Measurements from ENCODE around the gene KCND3.

Gene KCND3

DNA sequence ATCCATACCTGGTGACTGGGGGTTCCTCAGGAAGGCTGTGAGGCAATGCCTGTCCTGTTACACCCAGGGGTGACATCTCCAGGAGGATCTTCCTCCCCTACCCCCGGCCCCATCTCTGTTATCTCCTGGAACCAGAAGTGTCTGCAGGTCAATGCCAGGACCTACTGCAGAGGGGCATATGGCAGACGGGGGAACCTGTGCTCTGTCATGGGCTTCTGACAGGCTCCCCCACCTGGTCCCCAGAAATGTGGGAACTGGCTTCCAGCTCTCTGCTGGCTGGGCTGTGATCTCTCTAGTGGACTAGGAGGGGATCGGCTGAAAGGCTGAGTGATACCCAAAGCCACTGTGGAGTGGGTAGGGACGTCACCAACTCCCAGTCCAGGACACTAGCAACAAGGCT, 21.0 kb downstream of the KCND3 start:
- Histone ChIP-seq H3K4me1 (ENCODE audit: insufficient read depth, low read length) (0 out of 2 replicates have a peak, but pooled peaks cover 4% of the 10 kb centered on the region), H3K27ac (ENCODE audit: low read length) (no peak overlapping the region), H3K36me3 (ENCODE audit: insufficient read depth, low read depth, low read length) (no peaks in the 10 kb centered on the region), H3K9me3 (ENCODE audit: insufficient read depth, low read depth, low read length) (no peaks in the 10 kb centered on the region), H3K4me3 (ENCODE audit: low read length) (no peak overlapping the region), H3K27me3 (ENCODE audit: insufficient read depth, low read length) (no peaks in the 10 kb centered on the region), H3K9ac (ENCODE audit: low read depth, low read length) (no peak overlapping the region)

DNA sequence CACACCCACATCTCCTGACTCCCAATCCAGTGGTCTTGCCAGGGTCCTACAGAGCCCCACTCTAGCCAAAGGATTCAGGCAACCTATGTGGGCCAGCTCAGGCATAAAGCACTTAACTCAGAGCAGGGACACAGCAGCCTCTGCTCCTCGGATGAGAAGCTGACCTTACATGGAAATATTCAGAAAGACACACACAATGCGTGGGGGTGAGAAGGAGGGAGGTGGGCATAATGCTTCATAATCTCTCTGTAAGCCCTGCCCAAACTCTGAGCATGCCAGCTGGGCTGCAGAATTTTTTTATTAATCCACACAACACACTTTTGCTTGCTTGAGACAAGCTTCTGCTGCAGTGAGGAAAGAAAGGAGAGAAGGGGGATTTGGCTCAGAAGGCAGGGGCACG, 21.6 kb downstream of the KCND3 start:
- Histone ChIP-seq H3K27ac (ENCODE audit: low read length) (no peak overlapping the region), H3K9me3 (ENCODE audit: insufficient read depth, low read depth, low read length) (no peaks in the 10 kb centered on the region), H3K4me1 (ENCODE audit: insufficient read depth, low read length) (0 out of 2 replicates have a peak, but pooled peaks cover 4% of the 10 kb centered on the region), H3K36me3 (ENCODE audit: insufficient read depth, low read depth, low read length) (no peaks in the 10 kb centered on the region), H3K4me3 (ENCODE audit: low read length) (no peak overlapping the region), H3K9ac (ENCODE audit: low read depth, low read length) (no peak overlapping the region), H3K27me3 (ENCODE audit: insufficient read depth, low read length) (no peaks in the 10 kb centered on the region)

DNA sequence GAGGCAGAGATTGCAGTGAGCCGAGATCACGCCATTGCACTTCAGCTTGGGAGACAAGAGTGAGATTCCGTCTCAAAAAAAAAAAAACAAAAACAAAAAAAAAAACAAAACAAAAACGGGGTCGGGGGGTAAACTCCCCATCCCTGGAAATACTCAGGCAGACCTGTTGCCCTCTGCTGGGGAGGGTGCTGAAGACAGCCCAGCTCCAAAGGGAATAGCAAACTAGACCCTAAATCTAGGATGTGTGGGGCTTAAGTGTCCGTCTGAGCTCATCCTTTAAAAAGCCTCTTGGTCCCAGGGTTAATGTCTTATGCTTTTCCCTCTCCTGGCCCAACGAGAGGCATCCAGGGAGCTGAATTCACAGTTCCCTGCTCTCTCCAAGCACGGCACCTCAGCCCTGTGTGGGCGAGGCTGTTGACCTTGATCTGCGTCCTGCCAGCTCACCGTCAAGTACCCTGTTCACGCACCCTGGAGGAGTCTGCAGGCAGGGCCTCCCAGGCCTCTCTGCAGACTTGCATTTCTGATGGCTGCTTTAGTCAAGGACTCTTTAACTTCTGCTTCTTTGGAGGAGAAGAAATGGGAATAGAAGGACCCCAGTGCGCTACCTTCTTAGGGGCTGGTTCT, 22.3 kb downstream of the KCND3 start:
- Histone ChIP-seq H3K9me3 (ENCODE audit: insufficient read depth, low read depth, low read length) (no peaks in the 10 kb centered on the region), H3K27me3 (ENCODE audit: insufficient read depth, low read length) (no peaks in the 10 kb centered on the region), H3K4me1 (ENCODE audit: insufficient read depth, low read length) (0 out of 2 replicates have a peak, but pooled peaks cover 4% of the 10 kb centered on the region), H3K36me3 (ENCODE audit: insufficient read depth, low read depth, low read length) (no peaks in the 10 kb centered on the region), H3K4me3 (ENCODE audit: low read length) (no peak overlapping the region), H3K27ac (ENCODE audit: low read length) (no peak overlapping the region), H3K9ac (ENCODE audit: low read depth, low read length) (no peak overlapping the region)

DNA sequence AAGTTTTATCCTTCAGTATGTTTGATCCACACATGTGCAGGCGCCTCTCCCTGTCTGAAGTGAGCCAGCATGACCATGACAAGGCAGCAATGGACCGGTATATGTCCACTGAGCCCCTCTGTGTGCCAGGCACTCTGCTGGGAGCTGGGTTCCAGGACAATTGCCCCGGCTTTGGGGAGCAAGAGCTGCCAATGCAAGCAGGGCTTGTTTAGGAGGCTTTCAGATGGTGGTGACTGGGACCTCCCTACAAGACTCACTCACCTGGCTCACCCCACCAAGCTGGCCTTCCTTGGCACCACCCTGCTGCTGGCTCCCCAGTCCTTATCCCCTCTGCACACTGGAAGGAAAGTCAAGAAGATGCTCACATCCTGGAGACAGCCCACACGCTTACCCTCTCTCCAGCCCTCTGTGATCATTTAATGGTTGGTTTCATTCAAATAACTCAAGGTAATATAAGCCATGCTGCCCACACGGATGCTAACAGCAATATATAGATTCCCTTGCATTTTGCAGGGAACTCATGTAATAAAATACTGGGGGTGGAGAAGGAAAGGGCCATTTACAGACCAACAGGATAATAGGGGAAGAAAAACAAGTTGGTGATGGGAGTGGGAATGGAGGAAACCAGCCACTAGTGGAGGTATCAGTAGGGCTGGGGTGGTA, 23.6 kb downstream of the KCND3 start:
- no peak overlapping the region for H3K27ac ChIP-seq (ENCODE audit: low read length)
- no peak overlapping the region for H3K4me3 ChIP-seq (ENCODE audit: low read length)
- H3K36me3 ChIP-seq (ENCODE audit: insufficient read depth, low read depth, low read length), result no peaks in the 10 kb centered on the region
- H3K27me3 ChIP-seq (ENCODE audit: insufficient read depth, low read length), result no peaks in the 10 kb centered on the region
- H3K9ac ChIP-seq (ENCODE audit: low read depth, low read length), result no peak overlapping the region
- H3K9me3 ChIP-seq (ENCODE audit: insufficient read depth, low read depth, low read length), result no peaks in the 10 kb centered on the region
- 0 out of 2 replicates have a peak, but pooled peaks cover 4% of the 10 kb centered on the region for H3K4me1 ChIP-seq (ENCODE audit: insufficient read depth, low read length)

DNA sequence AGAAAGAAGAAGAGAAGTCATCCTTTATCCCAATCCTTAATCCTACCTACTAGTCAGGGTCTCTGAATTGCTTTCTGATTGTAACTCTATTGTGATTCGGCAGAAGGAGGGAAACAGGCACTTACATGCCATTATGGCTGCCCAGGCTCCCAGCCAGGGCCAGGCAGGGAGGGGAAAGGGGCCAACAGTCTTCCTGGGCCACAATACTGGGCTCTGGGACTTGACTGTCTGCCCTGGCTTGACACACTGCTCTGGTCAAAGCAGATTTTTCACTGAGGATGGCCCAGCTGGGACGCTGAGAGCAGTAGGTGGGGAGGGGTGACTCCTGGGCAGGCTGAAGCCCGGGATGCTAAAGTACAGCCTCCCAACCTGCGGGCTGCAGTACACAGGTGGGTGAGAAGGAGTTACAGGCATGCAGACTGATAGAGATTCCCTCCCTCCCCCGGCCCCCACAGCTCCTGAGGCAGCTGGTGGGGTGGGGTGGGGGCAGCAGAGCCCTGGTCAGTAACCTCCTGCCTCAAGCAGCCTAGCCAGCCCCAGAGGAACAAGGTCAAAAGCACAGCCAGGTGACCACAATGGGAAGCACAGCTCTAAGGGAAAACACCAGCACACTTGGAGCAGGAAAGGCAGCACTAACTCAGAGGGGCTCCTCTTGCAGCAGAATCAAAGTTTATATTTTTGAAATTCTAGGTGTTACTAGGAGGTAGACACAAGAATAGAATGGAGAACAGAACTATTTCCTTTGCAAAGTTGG, 25.3 kb downstream of the KCND3 start:
- H3K9ac ChIP-seq (ENCODE audit: low read depth, low read length), result no peak overlapping the region
- no peaks in the 10 kb centered on the region for H3K36me3 ChIP-seq (ENCODE audit: insufficient read depth, low read depth, low read length)
- no peaks in the 10 kb centered on the region for H3K27me3 ChIP-seq (ENCODE audit: insufficient read depth, low read length)
- no peak overlapping the region for H3K27ac ChIP-seq (ENCODE audit: low read length)
- no peak overlapping the region for H3K4me3 ChIP-seq (ENCODE audit: low read length)
- H3K9me3 ChIP-seq (ENCODE audit: insufficient read depth, low read depth, low read length), result no peaks in the 10 kb centered on the region
- 0 out of 2 replicates have a peak, but pooled peaks cover 4% of the 10 kb centered on the region for H3K4me1 ChIP-seq (ENCODE audit: insufficient read depth, low read length)

DNA sequence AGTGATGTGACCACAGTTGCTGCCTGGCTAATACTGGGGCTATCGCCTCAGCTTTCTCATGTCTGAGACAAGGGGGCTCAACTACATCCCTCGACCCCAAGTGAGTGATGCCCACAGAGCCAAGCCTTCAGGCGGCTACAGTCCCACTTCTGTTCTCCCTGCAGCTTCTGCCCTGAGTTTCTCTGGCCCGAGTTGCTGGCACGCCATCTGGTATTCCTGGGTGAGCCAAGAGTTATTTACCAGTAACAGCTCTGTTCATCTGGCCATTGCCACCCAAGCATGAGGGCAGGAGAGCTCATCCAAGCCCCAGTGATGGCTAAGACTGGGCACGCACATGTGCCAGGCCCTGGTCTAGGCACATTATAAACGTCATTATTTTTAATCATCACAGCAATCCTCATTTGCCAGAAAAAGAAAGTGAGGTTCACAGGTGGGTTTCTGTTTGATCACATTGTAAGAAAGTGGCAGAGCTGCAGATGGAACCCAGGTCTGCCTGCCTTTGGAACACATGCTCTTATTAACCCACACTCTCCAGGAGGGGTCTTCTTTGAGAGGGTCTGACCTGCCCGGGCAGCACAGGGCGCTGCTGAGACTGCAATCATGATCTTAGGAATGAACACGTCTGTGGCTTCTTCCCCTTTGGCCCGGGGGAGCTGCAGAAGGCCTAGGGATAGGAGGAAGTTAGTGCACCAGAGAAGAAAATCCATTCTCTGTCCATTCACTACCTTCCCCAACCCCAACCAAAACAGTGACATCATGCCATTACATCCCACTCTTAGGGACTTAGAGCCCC, 27.5 kb downstream of the KCND3 start:
- Histone ChIP-seq H3K4me3 (ENCODE audit: low read length) (no peak overlapping the region), H3K27ac (ENCODE audit: low read length) (no peak overlapping the region), H3K27me3 (ENCODE audit: insufficient read depth, low read length) (no peaks in the 10 kb centered on the region), H3K9me3 (ENCODE audit: insufficient read depth, low read depth, low read length) (no peaks in the 10 kb centered on the region), H3K36me3 (ENCODE audit: insufficient read depth, low read depth, low read length) (no peaks in the 10 kb centered on the region), H3K9ac (ENCODE audit: low read depth, low read length) (no peak overlapping the region), H3K4me1 (ENCODE audit: insufficient read depth, low read length) (0 out of 2 replicates have a peak, but pooled peaks cover 4% of the 10 kb centered on the region)

DNA sequence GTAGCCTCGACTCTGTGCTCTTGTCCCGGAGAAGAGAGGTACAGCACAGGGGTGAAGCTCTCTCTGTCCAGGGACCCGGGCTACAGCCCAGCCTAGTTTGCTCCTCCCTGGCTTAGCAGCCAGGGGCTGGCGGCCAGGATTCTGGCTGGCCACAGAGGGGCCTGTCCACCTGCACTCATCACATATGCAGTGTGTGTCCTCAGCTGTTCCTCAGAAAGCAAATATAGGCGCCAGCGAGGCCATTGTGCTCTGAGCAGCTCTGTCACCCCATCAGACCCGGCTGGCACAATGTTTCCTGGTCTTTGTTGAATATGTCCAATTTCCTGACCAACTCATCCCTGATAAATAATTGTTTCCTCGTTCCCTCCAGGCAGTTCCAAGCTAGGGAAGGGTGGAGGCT, 28.5 kb downstream of the KCND3 start:
- no peak overlapping the region for H3K9ac ChIP-seq (ENCODE audit: low read depth, low read length)
- no peaks in the 10 kb centered on the region for H3K36me3 ChIP-seq (ENCODE audit: insufficient read depth, low read depth, low read length)
- no peak overlapping the region for H3K27ac ChIP-seq (ENCODE audit: low read length)
- no peaks in the 10 kb centered on the region for H3K9me3 ChIP-seq (ENCODE audit: insufficient read depth, low read depth, low read length)
- H3K4me3 ChIP-seq (ENCODE audit: low read length), result no peak overlapping the region
- H3K4me1 ChIP-seq (ENCODE audit: insufficient read depth, low read length), result 0 out of 2 replicates have a peak, but pooled peaks cover 4% of the 10 kb centered on the region
- no peaks in the 10 kb centered on the region; the same call in 1 of the 2 replicates for H3K27me3 ChIP-seq (ENCODE audit: insufficient read depth, low read length)

DNA sequence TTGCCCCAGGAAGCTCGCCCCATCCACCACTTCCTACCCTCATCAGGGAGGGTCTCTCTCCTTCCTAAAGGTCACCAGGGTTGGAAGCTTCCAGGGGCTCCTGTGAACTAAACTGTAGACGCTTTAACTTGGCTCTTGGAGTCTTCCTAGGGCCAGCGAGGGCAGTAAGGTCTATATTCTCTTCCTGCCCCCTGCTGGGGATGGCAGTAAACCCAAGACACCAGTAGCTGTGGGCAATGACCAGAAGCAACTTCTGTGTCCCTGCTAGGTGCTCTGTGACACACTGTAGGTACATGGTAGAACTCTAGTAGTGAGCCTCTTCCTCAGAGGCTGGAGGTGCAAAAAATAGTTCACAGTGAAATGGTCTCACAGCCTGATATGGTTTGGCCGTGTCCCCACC, 30.0 kb downstream of the KCND3 start:
- Histone ChIP-seq H3K9ac (ENCODE audit: low read depth, low read length) (no peak overlapping the region), H3K27me3 (ENCODE audit: insufficient read depth, low read length) (no peaks in the 10 kb centered on the region; the same call in 1 of the 2 replicates), H3K4me1 (ENCODE audit: insufficient read depth, low read length) (0 out of 2 replicates have a peak, but pooled peaks cover 4% of the 10 kb centered on the region), H3K4me3 (ENCODE audit: low read length) (no peak overlapping the region), H3K36me3 (ENCODE audit: insufficient read depth, low read depth, low read length) (no peaks in the 10 kb centered on the region), H3K27ac (ENCODE audit: low read length) (no peak overlapping the region), H3K9me3 (ENCODE audit: insufficient read depth, low read depth, low read length) (no peaks in the 10 kb centered on the region)

DNA sequence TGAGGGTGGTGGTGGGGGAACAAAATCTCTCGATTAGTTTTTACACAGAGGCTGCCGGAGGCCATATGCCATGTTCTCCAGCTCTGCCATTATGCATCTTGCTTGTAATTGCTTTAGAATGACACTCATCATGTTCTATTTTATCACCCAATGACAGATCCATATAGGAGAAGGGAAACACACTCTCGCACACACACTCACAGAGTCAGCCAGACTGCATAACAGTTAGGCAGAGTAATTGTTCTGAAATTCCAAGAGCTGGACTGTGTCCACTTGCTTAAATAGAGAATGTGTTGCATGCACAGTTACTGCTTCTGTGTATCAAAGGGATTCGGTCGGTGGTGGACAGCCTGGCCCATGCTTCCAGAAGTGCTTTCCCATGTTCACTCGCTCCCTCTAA, 30.6 kb downstream of the KCND3 start:
- Histone ChIP-seq H3K9ac (ENCODE audit: low read depth, low read length) (no peak overlapping the region), H3K27ac (ENCODE audit: low read length) (no peak overlapping the region), H3K4me1 (ENCODE audit: insufficient read depth, low read length) (0 out of 2 replicates have a peak, but pooled peaks cover 1% of the 10 kb centered on the region), H3K27me3 (ENCODE audit: insufficient read depth, low read length) (no peaks in the 10 kb centered on the region; the same call in 1 of the 2 replicates), H3K36me3 (ENCODE audit: insufficient read depth, low read depth, low read length) (no peaks in the 10 kb centered on the region), H3K4me3 (ENCODE audit: low read length) (no peak overlapping the region), H3K9me3 (ENCODE audit: insufficient read depth, low read depth, low read length) (no peaks in the 10 kb centered on the region)

DNA sequence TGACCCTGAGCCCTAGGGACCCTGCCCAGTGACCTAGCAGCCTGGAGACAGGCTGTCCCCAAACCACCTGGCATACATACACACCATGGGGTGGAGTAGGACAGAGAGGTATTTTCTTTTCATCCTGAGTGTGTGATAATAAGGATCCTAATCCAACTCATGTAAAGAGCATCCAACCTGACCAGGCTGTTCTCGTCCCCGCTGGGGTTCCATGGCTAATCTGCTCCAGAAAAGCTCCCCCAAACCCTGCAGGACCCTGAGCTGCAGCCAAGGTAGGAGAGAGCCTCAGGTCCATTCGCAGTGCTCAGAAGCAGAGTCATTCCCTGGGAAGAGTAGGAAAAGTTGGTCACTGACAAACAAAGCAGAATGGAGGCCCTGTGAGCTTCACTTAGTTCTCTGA, 31.4 kb downstream of the KCND3 start:
- no peaks in the 10 kb centered on the region for H3K4me1 ChIP-seq (ENCODE audit: insufficient read depth, low read length)
- H3K9me3 ChIP-seq (ENCODE audit: insufficient read depth, low read depth, low read length), result no peaks in the 10 kb centered on the region
- no peaks in the 10 kb centered on the region for H3K36me3 ChIP-seq (ENCODE audit: insufficient read depth, low read depth, low read length)
- H3K9ac ChIP-seq (ENCODE audit: low read depth, low read length), result no peak overlapping the region
- H3K27ac ChIP-seq (ENCODE audit: low read length), result no peak overlapping the region
- no peak overlapping the region for H3K4me3 ChIP-seq (ENCODE audit: low read length)
- H3K27me3 ChIP-seq (ENCODE audit: insufficient read depth, low read length), result no peaks in the 10 kb centered on the region; the same call in 1 of the 2 replicates

DNA sequence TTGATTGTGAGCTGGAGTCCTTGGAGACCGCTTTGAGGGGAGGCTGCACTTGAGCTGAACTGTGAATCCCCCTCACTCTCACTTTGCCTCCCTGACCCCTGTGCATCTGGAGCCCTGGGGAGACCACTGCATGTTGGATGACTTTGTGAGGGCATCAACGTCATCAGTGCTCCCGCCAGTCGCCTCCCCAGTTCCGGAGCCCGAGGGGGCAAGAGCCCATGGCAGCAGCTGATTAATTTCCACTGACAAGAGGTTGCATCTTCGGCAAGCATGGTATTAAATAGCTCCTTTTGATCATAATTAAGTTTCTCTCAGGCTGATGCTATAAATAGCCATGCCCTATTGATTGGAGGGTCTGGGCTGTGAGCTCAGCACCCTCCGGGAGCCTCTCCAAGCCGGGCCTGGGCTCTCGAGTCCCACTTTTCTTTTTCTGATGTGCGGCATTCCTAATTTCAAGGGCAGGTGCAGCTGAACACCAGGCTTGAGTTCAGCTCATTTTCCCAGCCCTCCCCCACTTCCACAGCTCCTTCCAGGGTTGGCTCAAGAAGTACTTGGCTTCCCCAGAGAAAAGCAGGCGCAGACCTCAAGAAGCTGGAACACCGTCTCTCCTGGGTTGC, 33.2 kb downstream of the KCND3 start:
- Histone ChIP-seq H3K27me3 (ENCODE audit: insufficient read depth, low read length) (no peaks in the 10 kb centered on the region; the same call in 1 of the 2 replicates), H3K36me3 (ENCODE audit: insufficient read depth, low read depth, low read length) (no peaks in the 10 kb centered on the region)

More for the DNA sequence above, 33.2 kb downstream of the KCND3 start:
- Histone ChIP-seq H3K27ac (ENCODE audit: low read length) (no peak overlapping the region), H3K9ac (ENCODE audit: low read depth, low read length) (no peak overlapping the region), H3K9me3 (ENCODE audit: insufficient read depth, low read depth, low read length) (no peaks in the 10 kb centered on the region), H3K4me1 (ENCODE audit: insufficient read depth, low read length) (no peaks in the 10 kb centered on the region), H3K4me3 (ENCODE audit: low read length) (no peak overlapping the region)

Data from iPS-20b (cell line).